ENCODE results near the gene CLTC.

The CLTC gene

DNA sequence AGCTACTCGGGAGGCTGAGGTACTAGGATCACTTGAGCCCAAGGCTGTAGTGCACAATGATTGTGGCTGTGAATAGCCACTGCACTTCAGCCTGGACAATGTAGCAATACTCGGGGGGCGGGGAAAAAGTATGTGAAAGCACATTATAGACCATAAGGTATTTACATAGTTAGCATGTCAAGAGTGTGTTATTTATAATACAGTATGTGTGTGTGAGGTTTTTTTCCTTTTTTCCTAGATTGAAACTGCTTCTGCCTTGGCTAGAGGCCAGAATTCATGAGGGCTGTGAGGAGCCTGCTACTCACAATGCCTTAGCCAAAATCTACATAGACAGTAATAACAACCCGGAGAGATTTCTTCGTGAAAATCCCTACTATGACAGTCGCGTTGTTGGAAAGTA, 57.0 kb downstream of the CLTC start:
- Mint-ChIP-seq H3K27ac (no peak overlapping the region), H3K9me3 (no peaks in the 10 kb centered on the region), H3K4me3 (no peak overlapping the region), H3K36me3 (ENCODE audit: low read depth) (peaks cover 94% of the 10 kb centered on the region), H3K27me3 (no peaks in the 10 kb centered on the region), H3K4me1 (ENCODE audit: low read depth) (peaks cover 20% of the 10 kb centered on the region)
- intact Hi-C loops (cut with micrococcal nuclease) = no loop called here

DNA sequence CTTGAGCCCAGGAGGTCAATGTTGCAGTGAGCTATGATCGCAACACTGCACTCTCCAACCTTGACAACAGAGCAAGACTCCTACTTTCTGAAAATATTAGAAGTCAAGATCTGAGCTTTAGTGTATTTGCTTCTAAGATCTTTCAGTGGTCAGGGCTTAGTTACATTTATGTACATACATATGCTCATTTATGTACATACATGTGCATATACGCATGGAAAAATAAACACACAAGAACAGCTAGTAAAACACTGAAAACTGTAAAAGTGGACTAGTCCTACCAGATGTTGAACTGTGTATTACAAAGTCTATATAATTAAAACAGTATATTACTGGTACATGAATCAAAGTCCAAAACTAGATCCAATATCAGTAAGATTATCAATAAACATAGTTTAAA, 59.2 kb downstream of the CLTC start:
- Mint-ChIP-seq H3K9me3 (no peaks in the 10 kb centered on the region), H3K27ac (no peak overlapping the region), H3K4me1 (ENCODE audit: low read depth) (peaks cover 11% of the 10 kb centered on the region), H3K4me3 (no peak overlapping the region), H3K27me3 (no peaks in the 10 kb centered on the region), H3K36me3 (ENCODE audit: low read depth) (peaks cover 99% of the 10 kb centered on the region)
- intact Hi-C loops (cut with micrococcal nuclease) = no loop called here

DNA sequence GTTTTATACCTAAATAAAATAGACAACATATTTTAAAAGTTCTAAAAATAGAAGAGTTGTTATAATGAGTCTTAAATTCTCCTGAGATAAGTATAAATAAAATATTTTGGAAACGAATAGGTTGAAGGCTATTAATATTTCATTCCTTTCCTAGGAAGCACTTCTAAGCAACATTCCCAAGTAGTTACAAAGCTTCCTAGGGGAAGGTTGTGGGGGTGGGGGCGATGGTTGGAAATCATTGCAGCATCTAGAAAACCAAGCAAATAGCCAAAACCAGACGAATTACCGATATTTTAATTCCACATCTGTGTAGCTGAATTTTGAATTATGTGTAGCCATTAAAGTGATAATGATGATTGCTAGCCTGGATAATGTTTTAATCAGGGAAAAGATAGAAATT, 60.6 kb downstream of the CLTC start:
- intact Hi-C loops (cut with micrococcal nuclease) = loop anchor here (2.0 to 10.0 kb wide), 2 partner anchors 14 to 364 kb away; no protein-coding TSS in a partner anchor
- no peaks in the 10 kb centered on the region for H3K9me3 Mint-ChIP-seq
- no peaks in the 10 kb centered on the region for H3K27me3 Mint-ChIP-seq
- peaks cover 2% of the 10 kb centered on the region for H3K4me1 Mint-ChIP-seq (ENCODE audit: low read depth)
- H3K27ac Mint-ChIP-seq = no peak overlapping the region
- peaks cover 99% of the 10 kb centered on the region for H3K36me3 Mint-ChIP-seq (ENCODE audit: low read depth)
- no peak overlapping the region for H3K4me3 Mint-ChIP-seq

DNA sequence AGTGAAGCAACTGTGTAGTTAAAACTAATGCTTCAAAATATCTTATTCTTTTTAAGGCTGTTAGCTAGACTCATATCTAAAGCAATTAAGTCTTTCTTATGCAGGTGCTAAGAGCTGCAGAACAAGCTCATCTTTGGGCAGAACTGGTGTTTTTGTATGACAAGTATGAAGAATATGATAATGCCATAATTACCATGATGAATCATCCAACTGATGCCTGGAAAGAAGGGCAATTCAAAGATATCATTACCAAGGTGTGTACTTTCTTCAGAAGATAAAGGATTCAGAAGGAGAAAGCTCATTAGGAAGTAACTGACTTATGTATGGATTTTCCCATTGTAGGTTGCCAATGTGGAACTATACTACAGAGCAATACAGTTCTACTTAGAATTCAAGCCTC, 63.6 kb downstream of the CLTC start:
- H3K9me3 Mint-ChIP-seq = no peaks in the 10 kb centered on the region
- H3K36me3 Mint-ChIP-seq (ENCODE audit: low read depth) = peaks cover 100% of the 10 kb centered on the region
- H3K27ac Mint-ChIP-seq = no peak overlapping the region
- H3K4me3 Mint-ChIP-seq = no peak overlapping the region
- no peaks in the 10 kb centered on the region for H3K4me1 Mint-ChIP-seq (ENCODE audit: low read depth)
- H3K27me3 Mint-ChIP-seq = no peaks in the 10 kb centered on the region
- intact Hi-C loops (cut with micrococcal nuclease) = loop anchor here (10.0 kb wide), 1 partner anchor 362 kb away; no protein-coding TSS in a partner anchor

DNA sequence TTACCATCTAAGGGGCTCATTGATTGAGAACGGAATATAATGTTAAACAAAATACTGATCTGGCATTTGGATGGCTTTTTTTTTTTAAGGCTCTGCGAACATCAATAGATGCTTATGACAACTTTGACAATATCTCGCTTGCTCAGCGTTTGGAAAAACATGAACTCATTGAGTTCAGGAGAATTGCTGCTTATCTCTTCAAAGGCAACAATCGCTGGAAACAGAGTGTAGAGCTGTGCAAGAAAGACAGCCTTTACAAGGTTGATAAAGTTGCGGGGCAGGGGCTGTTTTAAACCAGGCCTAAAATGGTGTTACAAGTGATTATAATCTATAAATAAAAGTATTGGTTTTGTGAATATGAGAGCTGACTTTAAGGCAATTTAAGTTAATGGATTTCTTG, 65.3 kb downstream of the CLTC start:
- H3K4me1 Mint-ChIP-seq (ENCODE audit: low read depth) = no peaks in the 10 kb centered on the region
- no peaks in the 10 kb centered on the region for H3K27me3 Mint-ChIP-seq
- H3K36me3 Mint-ChIP-seq (ENCODE audit: low read depth) = peaks cover 100% of the 10 kb centered on the region
- no peak overlapping the region for H3K27ac Mint-ChIP-seq
- H3K4me3 Mint-ChIP-seq = no peak overlapping the region
- H3K9me3 Mint-ChIP-seq = no peaks in the 10 kb centered on the region
- intact Hi-C loops (cut with micrococcal nuclease) = loop anchor here (10.0 kb wide), 1 partner anchor 360 kb away; no protein-coding TSS in a partner anchor

DNA sequence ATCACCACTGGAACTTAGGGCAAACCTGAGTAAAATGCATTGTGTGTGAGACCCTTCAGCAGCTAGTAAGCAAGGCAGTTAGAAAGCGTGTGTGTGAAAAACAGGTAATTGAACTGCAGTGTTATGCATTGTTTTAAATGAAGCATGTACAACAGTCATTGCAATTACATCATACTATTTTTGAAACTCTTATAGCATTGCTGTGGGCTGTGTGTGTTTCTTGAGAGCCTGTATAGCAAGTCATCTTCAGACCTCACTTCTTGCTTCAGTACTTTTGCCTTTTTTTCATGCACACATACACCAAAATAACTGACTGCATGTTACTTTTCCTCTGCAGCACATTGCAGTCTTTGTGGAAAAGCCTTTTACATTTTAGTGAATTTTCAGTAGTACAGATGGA, 68.3 kb downstream of the CLTC start:
- H3K27ac Mint-ChIP-seq = no peak overlapping the region
- peaks cover 100% of the 10 kb centered on the region for H3K36me3 Mint-ChIP-seq (ENCODE audit: low read depth)
- intact Hi-C loops (cut with micrococcal nuclease) = loop anchor here (10.0 kb wide), 1 partner anchor 357 kb away; no protein-coding TSS in a partner anchor
- H3K27me3 Mint-ChIP-seq = no peaks in the 10 kb centered on the region
- no peaks in the 10 kb centered on the region for H3K4me1 Mint-ChIP-seq (ENCODE audit: low read depth)
- no peak overlapping the region for H3K4me3 Mint-ChIP-seq
- no peaks in the 10 kb centered on the region for H3K9me3 Mint-ChIP-seq

DNA sequence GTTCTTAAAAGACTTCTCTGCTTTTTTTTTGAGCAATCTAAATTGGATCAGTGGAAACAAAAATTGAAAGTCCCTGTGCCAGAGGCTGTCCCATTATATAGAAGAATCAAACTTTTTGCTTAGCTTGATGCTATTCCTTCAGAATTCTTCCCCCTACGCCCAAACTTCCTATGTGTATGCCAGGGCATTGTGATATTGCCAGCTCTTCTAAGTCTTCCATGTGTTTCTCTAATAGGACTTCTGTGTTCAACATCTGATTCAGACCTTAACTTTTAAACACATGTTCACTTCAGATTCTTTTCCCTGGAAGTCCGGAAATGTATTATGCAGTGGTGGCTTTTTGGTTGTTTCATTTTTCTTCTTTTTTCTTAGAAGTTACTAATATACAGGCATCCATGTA, 68.8 kb downstream of the CLTC start:
- intact Hi-C loops (cut with micrococcal nuclease) = loop anchor here (10.0 kb wide), 1 partner anchor 356 kb away; no protein-coding TSS in a partner anchor
- no peak overlapping the region for H3K27ac Mint-ChIP-seq

DNA sequence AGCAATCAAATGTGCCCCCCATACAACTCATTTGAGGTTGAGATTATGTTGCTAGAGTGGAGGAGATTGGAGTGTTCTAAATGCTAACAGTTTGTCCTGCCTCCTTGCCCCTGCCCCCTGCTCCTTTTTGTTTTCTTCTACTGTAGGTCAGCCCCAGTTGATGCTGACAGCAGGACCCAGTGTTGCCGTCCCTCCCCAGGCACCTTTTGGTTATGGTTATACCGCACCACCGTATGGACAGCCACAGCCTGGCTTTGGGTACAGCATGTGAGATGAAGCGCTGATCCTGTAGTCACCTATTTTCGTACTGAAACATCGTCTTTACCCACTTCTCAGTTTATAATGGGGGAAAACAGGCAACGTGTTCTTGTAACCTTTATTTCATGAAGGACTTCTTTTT, 73.9 kb downstream of the CLTC start:
- H3K27ac Mint-ChIP-seq = peak overlapping the region; percentile 10

More for the DNA sequence above, 68.8 kb downstream of the CLTC start:
- H3K9me3 Mint-ChIP-seq = no peaks in the 10 kb centered on the region
- H3K4me1 Mint-ChIP-seq (ENCODE audit: low read depth) = no peaks in the 10 kb centered on the region
- H3K27me3 Mint-ChIP-seq = no peaks in the 10 kb centered on the region
- H3K36me3 Mint-ChIP-seq (ENCODE audit: low read depth) = peaks cover 100% of the 10 kb centered on the region
- no peak overlapping the region for H3K4me3 Mint-ChIP-seq

DNA sequence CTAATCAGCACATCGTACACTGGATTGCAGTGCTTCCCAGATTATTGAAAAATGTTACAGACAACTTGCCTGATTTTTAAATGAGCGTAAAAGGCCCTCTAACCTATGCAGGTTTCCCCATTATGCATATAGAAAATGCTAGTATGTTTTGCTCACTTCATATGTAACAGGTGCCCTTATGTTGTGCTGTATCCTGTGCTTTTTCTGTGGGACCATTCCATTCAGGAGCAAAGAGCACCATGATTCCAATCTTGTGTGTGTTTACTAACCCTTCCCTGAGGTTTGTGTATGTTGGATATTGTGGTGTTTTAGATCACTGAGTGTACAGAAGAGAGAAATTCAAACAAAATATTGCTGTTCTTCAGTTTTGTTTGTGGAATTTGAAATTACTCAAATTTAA, 74.6 kb downstream of the CLTC start:
- Mint-ChIP-seq H3K36me3 (ENCODE audit: low read depth) (peaks cover 99% of the 10 kb centered on the region), H3K9me3 (no peaks in the 10 kb centered on the region), H3K27ac (peak overlapping the region; percentile 10), H3K4me3 (no peak overlapping the region), H3K4me1 (ENCODE audit: low read depth) (peaks cover 10% of the 10 kb centered on the region), H3K27me3 (no peaks in the 10 kb centered on the region)
- intact Hi-C loops (cut with micrococcal nuclease) = loop anchor here (2.0 to 5.0 kb wide), 2 partner anchors 14 to 37 kb away; no protein-coding TSS in a partner anchor

More for the DNA sequence above, 73.9 kb downstream of the CLTC start:
- Mint-ChIP-seq H3K4me3 (no peak overlapping the region), H3K4me1 (ENCODE audit: low read depth) (peaks cover 10% of the 10 kb centered on the region), H3K9me3 (no peaks in the 10 kb centered on the region), H3K27me3 (no peaks in the 10 kb centered on the region), H3K36me3 (ENCODE audit: low read depth) (peaks cover 99% of the 10 kb centered on the region)
- intact Hi-C loops (cut with micrococcal nuclease) = loop anchor here (5.0 kb wide), 1 partner anchor 36 kb away; no protein-coding TSS in a partner anchor

DNA sequence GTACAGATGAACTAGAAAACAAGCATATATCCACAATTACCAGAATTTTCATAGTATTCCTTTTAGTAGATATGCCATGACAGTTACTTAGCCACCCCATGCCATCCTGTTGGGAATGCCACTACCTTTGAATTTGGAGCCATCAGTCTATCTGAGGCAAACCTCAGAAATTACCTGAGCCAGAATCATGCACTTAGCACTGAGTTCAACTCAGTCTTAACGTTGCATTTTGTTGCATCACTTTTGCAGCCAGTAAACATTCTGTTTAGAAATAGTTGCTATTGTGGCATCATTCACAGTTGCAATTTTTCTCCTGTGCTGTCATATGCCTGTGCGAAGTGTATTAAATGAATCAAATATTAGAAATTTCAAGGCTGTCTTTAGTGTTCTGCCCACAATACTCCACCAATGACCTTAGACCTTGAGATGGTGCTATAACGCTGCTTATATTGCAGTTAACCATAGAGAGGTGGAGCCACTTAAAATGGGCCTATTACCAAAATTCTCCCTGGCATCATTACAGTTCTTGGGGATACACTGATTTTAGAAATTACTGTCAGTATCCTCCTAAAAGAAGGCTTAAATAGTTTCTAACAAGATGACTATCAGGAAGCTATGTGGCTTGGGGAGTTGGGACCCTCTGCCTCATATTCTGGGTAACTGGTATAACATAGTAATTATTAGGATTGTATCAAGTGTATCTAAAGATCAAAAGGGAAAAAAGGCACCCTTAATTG, 76.4 kb downstream of the CLTC start:
- H3K27me3 Mint-ChIP-seq = no peaks in the 10 kb centered on the region
- intact Hi-C loops (cut with micrococcal nuclease) = loop anchor here (2.0 kb wide), 1 partner anchor 15 kb away; no protein-coding TSS in a partner anchor
- no peak overlapping the region for H3K4me3 Mint-ChIP-seq
- no peak overlapping the region for H3K27ac Mint-ChIP-seq
- H3K4me1 Mint-ChIP-seq (ENCODE audit: low read depth) = peaks cover 17% of the 10 kb centered on the region
- H3K9me3 Mint-ChIP-seq = no peaks in the 10 kb centered on the region
- peaks cover 97% of the 10 kb centered on the region for H3K36me3 Mint-ChIP-seq (ENCODE audit: low read depth)

DNA sequence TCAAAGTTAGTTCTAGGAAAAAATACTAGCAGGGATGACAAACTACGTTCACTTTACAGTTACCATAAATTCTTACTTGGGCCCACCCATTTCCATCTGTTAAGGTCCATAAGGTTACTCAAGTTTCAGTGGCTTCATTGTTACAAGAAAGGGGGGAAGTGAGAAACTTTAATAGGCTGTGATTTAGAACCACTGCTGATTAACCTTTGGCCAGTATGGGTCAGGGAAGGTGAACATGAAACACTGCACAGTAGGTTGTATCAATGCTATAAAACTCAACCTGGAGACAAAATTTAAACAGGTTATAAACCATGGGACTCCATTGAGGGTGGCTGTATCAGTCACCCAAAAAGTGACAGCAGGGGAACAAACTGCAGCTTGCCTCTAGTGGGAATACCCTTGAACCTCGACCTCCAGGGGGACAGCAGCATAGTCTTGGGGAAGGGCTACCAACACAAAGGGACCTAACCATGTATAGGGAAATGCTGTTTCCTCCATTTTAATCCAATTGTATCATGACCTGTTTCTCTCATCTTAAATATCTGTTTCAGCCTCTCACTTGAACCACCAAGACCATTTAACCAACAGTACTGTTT, 77.1 kb downstream of the CLTC start:
- no peak overlapping the region for H3K27ac Mint-ChIP-seq
- H3K36me3 Mint-ChIP-seq (ENCODE audit: low read depth) = peaks cover 97% of the 10 kb centered on the region
- H3K9me3 Mint-ChIP-seq = no peaks in the 10 kb centered on the region
- peaks cover 21% of the 10 kb centered on the region for H3K4me1 Mint-ChIP-seq (ENCODE audit: low read depth)
- no peak overlapping the region for H3K4me3 Mint-ChIP-seq
- intact Hi-C loops (cut with micrococcal nuclease) = no loop called here
- H3K27me3 Mint-ChIP-seq = no peaks in the 10 kb centered on the region

DNA sequence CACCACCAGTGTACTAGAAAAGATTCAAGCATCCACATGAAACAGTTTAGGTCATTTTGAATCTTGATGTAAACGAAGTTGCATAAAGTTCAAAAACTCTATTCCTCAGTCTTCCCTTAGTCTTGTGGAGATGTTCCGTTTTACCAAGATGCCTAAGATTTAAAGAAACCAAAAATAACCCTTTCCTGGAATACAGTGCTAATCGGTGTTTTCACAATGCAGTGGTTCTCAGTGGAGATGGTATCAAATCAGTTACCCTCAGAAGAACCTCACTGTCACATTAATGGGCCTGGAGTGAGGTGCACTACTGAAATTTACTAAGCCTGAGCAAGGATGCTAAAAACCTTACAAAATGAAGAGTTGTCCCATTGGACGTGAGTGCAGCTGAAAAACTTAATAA, 78.4 kb downstream of the CLTC start:
- no peaks in the 10 kb centered on the region for H3K9me3 Mint-ChIP-seq
- no peak overlapping the region for H3K27ac Mint-ChIP-seq
- H3K27me3 Mint-ChIP-seq = no peaks in the 10 kb centered on the region
- peaks cover 34% of the 10 kb centered on the region for H3K4me1 Mint-ChIP-seq (ENCODE audit: low read depth)
- H3K4me3 Mint-ChIP-seq = no peak overlapping the region
- H3K36me3 Mint-ChIP-seq (ENCODE audit: low read depth) = peaks cover 97% of the 10 kb centered on the region
- intact Hi-C loops (cut with micrococcal nuclease) = no loop called here

DNA sequence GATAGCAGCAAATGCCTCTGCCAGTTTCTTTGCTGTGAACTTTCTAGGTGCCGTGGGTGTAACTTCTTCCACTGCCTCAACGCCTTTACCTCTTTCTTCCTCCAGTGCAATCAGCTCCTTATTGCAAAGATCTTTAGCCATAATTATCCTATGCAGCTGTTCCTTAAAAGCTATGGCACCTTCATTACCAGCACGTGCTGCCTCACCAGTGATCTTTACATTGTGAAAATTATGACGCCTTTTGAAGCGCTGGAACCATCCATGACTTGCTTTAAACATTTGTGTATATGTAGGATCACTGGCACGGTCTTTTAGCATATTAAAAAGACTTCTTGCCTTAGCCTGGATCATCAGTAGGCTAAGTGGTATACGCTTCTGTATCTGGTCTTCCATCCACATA, 79.5 kb downstream of the CLTC start:
- no peak overlapping the region for H3K4me3 Mint-ChIP-seq
- H3K27ac Mint-ChIP-seq = no peak overlapping the region
- peaks cover 44% of the 10 kb centered on the region for H3K4me1 Mint-ChIP-seq (ENCODE audit: low read depth)
- H3K36me3 Mint-ChIP-seq (ENCODE audit: low read depth) = peaks cover 97% of the 10 kb centered on the region
- no peaks in the 10 kb centered on the region for H3K9me3 Mint-ChIP-seq
- intact Hi-C loops (cut with micrococcal nuclease) = no loop called here
- no peaks in the 10 kb centered on the region for H3K27me3 Mint-ChIP-seq

DNA sequence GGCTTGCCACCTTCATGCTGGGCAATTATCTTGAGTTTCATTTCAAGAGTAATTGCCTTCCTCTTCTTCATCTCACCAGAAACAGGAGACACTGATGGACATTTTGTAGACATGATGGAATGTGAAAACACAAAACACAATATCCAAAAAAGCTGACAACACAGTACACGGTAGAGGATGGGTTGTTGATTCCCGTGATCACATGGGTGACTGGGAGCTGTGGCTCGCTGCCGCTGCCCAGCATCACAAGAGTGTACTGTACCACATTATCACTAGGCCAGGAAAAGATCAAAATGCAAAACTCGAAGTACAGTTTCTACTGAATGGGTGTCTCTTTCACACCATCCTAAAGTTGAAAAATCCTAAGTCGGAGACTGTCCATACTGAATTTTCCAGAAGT, 80.1 kb downstream of the CLTC start:
- Mint-ChIP-seq H3K36me3 (ENCODE audit: low read depth) (peaks cover 97% of the 10 kb centered on the region), H3K9me3 (no peaks in the 10 kb centered on the region), H3K4me3 (no peak overlapping the region), H3K4me1 (ENCODE audit: low read depth) (peaks cover 49% of the 10 kb centered on the region), H3K27ac (no peak overlapping the region), H3K27me3 (no peaks in the 10 kb centered on the region)
- intact Hi-C loops (cut with micrococcal nuclease) = no loop called here

Data from dendritic cell treated with granulocyte-macrophage colony-stimulating factor and Interleukin-4, amounts not matched to agents 40 ng/mL and 50 ng/mL, for 4 days (primary cell).